GM19468 (cell line): ENCODE measurements around the gene WSB1.
"Not testable (repeated sequence)": the region's sequence is repeated elsewhere in the genome, so short reads cannot be mapped to it uniquely, and the experiment has no call there.

Experiments used
- ATAC-seq: cut with Tn5 transposase; IDR thresholded peaks from one replicate; pipeline ENCODE4 v1.9.1; 2021; ENCODE audit warnings: mild to moderate bottlenecking, moderate library complexity, moderate number of reproducible peaks; ENCODE audit not compliant: unreplicated experiment; ENCODE audit errors: extremely low read depth

The WSB1 gene, protein sequence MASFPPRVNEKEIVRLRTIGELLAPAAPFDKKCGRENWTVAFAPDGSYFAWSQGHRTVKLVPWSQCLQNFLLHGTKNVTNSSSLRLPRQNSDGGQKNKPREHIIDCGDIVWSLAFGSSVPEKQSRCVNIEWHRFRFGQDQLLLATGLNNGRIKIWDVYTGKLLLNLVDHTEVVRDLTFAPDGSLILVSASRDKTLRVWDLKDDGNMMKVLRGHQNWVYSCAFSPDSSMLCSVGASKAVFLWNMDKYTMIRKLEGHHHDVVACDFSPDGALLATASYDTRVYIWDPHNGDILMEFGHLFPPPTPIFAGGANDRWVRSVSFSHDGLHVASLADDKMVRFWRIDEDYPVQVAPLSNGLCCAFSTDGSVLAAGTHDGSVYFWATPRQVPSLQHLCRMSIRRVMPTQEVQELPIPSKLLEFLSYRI

DNA sequence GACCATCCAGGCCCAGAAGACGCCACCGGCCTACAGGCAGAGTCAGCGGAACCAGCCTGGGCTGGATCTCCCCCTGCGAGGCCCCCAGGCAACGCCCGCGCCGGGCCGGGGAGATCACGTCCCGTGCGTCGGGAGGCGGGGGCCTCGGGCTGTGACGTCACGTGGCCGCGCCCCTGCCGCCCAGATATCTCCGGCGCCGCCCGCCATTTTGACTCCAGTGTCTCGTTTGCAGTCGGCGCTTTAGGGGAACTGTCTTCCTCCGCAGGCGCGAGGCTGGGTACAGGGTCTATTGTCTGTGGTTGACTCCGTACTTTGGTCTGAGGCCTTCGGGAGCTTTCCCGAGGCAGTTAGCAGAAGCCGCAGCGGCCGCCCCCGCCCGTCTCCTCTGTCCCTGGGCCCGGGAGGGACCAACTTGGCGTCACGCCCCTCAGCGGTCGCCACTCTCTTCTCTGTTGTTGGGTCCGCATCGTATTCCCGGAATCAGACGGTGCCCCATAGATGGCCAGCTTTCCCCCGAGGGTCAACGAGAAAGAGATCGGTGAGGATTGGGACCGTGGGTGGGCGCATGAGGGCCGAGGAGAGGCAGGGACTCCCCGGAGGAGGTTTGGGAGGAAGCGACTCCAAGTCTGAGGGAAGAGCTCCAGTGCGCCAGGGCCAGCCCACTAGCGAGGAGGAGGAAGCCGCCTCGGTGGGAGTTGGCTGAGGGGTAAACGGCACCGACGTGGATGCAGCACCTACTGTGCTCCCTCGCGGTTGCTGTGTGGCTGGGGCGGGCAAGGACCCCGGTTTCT lies at the start of gene WSB1:
TSS of gene WSB1 (plus strand) at position 217 of the 791 bp plus-strand sequence. CDS start at position 499, 282 bp downstream.
- ATAC-seq: peak; percentile 46

DNA sequence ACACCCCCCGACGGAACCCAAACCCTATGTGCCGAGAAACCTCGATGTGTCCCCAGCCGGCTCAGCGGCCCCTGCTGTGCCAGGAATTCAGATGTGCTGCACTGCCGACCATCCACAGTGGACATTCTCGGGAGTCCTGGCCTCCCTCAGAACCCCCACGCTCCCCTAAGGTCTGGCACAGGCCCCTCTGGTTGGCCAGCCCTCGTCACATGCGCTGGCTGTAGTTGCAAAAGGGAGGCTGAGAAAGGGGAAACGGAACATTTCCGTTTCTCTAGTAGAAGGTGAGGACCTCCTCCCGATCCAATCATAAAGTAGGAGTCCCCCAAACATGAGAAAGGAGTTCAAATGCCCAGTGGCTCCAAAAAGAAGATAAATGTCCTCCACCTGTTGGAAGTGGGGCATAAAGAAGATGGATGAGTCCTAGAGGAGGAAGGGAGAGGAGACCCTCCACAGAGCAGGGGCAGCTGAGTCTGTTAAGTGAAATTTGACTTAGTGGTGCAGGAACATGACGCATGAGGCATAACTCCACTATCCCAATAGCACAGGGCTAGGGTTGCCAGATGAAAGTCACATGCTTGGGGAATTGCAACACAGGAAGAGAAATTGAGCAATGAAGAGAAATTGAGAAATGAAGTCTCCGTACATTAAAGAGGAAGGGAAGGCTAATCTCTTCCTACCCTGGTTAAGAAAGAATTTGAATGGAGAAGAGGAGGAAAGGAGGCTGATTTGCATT lies 49.3 kb upstream of the WSB1 start:
- ATAC-seq: no peak

DNA sequence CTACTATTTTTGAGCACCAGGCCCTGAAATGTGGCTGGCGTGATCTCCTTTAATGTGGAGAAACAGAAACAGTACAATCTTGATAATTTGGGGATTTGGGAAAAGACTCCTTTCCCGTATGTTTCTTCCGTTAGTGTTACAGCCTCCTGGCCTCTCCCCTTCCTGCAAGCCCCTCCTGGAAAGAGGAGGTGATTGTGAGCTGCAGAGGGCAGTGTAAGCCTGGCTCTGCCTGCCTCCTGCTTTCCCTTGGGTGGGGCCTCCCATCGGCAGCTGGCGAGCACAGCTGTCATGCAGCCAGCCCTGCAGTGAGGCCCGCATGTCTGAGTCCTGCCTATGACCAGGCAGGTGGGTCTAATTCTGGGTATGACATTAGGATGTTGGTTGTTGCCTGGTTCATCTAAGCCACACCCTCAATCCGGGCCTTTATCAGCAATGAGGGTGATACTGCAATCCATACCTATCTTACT lies 48.7 kb upstream of the WSB1 start:
- ATAC-seq: peak; percentile 71

DNA sequence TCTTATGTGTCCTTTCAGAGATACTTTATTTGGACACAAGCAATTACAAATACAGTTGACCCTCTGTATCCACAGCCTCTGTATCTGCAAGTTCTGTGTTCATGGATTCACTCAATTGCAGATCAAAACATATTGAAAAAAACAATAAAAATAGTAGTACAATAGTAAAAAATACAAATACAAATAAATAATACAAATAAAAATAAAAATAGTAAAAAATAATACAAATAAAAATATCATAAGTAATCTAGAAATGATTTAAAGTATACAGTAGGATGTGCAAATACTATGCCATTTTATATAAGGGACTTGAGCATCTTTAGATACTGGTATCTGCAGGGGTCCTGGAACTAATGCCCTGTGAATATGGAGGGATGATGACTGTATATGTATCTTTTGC lies 47.4 kb upstream of the WSB1 start:
- no peak for ATAC-seq

DNA sequence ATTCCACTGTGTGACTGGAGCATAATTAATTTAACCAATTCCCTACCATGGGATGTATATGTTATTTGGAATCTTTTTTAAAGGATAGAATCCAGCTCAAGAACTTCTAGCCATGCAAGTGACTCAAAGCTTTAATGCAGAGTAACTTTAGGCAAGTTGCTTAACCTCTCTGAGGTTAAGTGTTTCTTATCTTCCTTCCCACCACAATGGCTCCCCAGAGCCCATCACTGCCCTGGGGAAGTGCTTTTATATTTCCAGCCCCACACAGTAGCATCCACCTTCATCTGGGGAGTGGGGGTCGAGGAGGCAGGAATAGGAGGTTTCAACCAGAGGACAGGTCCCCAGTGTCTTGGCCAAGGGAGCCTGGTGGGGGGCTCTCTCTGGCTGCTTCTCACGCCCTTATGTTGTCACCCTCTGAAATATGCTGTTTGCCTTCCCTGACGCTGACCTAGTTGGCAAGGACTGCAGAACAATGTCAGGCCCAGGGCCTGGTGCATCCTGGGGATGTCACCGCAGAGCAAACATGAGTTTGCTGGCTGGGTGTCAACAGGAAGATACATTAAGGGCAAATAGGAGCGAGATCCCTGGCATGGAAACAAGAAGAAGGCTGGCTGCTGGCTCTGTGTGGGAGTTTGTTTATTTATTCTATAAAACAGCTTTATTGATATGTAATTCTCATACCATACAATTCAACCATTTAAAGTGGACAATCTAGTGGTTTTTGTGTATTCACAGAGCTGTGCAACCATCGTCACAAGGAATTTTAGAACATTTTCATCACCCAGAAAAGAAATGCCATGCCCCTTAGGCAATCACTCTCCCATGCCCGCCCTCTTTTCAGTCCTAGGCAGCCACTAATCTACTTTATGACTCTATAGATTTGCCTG lies 46.6 kb upstream of the WSB1 start:
- ATAC-seq: no peak

DNA sequence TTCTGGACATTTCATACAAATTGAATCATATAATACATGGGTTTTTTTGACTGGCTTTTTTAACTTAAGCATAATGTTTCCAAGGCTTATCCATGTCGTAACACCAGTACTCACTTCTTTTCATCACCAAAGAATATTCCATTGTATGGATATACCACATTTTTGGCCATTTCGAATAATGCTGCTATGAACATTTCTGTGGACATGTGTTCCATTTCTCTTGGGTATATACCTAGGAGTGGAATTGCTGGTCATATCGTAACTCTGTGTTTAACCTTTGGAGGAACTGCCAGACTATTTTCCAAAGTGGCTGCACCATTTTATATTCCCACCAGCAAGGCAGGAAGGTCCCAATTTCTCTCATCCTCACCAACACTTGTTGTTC lies 46.0 kb upstream of the WSB1 start:
- ATAC-seq: no peak

DNA sequence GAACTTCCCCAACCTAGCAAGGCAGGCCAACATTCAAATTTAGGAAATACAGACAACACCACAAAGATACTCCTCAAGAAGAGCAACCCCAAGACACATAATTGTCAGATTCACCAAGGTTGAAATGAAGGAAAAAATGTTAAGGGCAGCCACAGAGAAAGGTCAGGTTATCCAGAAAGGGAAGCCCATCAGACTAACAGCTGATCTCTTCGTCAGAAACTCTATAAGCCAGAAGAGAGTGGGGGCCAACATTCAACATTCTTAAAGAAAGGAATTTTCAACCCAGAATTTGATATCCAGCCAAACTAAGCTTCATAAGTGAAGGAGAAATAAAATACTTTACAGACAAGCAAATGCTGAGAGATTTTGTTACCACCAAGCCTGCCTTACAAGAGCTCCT lies 43.1 kb upstream of the WSB1 start:
- not testable (repeated sequence) for ATAC-seq

DNA sequence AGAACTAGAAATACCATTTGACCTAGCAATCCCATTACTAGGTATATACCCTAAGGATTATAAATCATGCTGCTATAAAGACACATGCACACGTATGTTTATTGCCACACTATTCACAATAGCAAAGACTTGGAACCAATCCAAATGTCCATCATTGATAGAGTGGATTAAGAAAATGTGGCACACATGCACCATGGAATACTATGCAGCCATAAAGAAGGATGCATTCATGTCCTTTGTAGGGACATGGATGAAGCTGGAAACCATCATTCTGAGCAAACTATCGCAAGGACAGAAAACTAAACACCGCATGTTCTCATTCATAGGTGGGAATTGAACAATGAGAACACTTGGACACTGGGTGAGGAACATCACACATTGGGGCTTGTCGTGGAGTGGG lies 39.1 kb upstream of the WSB1 start:
- not testable (repeated sequence) for ATAC-seq

DNA sequence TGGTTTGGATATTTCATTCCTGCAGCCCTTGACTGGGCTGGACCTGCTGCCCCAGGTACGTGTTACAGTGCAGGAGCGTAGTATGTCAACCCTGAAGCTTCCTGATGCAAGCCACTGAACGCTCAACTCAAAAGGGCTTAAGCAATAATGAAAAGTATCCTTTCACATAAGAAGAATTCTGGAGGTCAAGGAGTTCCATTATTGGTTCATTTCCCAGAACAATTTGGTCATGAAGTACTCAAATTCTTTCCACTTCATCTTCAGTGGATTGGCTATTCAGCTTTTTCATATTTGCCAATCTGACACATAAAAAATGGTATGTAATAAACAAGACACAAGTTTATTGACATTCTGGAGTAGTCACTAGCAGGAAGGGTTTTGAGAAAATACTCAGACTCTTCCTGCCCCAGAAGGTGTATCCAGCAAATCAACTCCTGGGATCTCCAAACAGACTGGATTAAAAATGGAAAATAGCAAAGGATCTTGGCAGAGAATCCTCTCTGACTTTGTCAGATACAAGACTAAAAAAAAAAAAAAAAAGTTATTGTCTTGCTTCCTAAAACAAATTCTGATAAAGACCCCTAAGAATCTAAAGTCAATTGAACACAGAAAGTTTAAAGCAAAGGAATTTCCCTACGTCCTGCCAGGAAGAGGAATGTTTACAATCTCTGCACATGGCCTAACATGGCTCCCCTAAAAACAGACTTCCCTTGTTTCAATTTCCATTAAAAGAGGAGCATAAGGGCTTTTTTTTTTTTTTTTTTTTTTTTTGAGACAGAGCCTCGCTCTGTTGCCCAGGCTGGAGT lies 37.5 kb upstream of the WSB1 start:
- ATAC-seq: no peak

DNA sequence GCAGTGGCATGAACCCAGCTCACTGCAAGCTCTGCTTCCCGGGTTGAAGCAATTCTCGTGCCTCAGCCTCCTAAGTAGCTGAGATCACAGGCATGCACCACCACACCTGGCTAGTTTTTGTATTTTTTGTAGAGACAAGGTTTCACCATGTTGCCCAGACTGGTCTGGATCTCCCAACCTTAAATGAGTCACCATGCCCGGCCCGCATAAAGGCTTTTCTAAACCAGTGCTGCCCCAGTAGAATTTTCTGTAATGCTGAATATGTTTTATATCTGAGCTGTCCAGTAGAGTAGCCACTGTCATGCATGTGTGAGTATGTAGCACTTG lies 36.9 kb upstream of the WSB1 start:
- ATAC-seq: no peak

DNA sequence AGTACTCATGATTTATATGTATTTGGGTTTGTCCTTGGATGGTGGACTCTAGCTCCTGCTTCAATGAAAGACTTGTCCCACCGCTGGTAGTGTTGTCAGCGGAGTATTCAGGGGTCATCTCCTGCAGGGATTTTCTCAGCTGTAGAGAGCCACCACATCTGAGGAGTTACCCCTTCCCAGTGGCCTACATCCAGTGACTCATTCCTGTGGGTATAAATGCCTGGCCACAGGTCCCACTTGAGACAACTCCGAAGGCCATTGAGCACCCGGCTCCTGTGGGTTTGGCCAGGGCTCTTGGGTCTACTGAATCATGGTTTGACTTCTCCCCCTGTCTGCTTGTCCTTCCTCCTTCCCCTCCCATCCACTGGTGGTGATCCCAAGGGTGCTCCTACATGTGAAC lies 34.6 kb upstream of the WSB1 start:
- ATAC-seq: no peak

DNA sequence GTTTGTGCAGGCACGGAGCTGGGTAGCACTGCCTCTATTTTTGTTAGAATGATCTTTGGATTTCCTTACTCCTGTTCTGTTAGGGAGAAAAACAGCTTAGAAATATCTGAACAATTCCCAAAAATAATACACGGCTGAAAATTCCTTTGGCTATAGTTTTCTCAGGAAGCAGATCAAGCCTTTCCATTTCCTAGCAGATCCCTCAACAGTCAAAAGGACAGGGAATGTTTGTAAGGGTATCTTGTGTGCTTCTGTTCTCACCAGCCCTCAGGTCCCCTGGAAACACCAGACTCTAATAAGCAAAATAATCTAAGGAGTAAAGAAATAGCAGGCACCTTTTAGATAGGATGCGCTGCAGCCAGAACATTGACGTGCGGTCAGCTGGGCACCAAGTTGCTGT lies 30.5 kb upstream of the WSB1 start:
- ATAC-seq: no peak

DNA sequence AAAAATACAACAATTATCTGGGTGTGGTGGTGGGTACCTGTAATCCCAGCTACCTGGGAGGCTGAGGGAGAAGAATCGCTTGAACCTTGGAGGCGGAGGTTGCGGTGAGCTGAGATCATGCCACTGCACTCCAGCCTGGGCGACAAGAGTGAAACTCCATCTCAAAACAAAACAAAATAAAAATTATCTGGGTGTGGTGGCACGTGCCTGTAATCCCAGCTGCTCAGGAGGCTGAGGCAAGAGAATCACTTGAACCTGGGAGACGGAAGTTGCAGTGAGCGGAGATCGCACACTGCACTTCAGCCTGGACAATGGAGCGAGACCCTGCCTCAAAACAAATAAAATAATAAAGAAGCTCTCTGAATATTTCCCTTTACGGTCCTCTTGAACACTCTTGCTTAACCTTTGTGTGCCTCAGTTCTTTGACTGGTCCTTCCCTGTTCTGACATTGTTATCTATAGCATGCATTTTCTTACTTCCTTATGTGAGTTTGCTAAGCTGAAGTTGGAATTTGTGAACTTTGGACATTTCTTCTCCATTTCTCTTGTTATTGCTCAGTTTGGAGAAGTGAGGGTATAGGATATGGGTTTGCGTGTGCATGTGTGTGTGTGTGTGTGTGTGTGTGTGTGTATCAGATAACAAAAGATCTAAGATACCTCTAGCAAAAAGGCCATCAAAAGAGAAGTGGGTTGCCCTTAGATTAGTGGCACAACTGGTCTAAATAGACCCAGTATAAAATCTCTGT lies 29.7 kb upstream of the WSB1 start:
- ATAC-seq: no peak

DNA sequence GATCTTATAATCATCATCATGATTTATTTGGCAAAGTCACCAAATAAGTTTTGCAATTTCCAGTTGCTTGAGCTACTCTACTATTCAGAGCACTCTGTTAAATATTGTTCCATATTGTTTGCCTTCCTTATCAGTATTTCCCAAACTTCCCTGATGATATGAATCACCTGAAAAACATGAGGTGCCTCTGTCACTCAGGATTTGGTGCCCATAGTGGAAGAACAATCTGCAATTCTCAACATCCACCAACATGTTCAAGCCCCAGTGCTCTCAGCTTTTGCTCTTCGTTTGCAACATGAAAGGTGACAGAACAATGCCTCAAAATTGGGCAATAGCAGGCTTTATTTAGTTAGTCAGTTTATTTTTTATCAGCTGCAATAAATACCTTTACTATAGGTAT lies 28.6 kb upstream of the WSB1 start:
- no peak for ATAC-seq

DNA sequence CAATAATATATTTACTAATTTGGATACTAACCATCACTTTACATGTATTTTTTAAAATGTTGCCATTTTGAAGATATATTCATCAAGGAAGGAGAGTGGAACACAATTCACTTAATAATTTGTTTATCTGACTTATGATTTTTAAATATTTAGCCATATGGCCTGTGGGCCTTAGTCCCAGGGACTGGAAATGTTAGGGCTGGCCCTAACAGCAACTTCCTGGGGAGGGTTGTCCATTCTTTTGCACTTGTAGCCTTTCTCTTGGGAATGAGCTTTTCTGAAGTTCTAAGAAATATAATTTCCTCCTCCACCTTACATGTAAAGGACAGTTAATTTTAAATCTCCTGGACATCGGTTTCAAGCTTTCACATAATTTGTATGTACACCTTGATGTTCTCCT lies 27.7 kb upstream of the WSB1 start:
- ATAC-seq: no peak

DNA sequence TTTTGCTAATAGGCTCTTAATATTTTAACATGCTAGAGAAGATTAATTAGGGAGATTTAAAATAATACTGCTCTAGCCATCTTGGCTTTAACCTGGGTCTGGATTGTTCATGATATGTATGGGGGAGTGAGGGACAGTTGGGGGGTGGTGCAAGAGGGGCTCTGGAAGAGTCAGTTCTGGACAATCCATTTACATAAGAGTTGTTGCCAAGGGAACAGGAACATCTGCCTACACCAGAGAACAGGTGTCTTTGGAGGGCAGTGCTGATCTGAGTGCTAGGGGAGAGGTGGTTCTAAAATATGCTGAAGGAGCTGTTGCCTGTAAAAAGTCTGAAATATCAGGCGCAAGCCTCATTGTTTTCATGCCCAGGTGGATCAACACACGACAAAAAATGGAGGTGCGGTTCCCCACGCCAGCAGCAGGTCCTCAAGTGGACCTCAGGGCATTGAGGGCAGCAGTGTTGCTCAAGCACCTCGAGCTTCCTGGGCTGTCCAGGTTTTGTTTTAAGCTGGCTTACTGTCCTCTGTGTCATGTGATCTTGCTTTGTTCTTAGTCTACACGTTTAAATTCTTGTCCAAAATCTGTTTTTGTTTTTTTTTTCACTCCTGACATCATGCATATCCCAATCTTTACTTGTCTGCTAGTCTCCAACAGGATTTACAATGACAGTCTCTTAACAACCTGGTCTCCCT lies 25.4 kb upstream of the WSB1 start:
- ATAC-seq: no peak

DNA sequence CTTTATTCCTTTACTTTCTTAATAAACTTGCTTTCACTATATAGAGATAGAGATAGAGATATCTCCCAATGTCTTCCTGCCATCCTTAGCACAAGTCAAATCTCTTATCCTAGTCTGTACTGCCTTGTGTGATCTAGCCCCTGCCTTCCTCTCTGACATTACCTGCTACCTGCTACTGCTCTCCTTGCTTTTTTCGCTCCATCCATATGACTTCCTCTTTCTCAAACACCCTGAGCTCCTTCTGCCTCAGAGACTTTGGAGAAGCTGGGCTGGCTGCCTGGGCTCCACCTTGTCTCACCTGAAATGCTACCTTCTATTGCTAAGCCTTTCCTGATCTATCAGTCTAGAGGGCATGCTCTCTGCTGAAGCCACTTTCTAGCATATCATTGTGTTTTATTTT lies 24.7 kb upstream of the WSB1 start:
- no peak for ATAC-seq

DNA sequence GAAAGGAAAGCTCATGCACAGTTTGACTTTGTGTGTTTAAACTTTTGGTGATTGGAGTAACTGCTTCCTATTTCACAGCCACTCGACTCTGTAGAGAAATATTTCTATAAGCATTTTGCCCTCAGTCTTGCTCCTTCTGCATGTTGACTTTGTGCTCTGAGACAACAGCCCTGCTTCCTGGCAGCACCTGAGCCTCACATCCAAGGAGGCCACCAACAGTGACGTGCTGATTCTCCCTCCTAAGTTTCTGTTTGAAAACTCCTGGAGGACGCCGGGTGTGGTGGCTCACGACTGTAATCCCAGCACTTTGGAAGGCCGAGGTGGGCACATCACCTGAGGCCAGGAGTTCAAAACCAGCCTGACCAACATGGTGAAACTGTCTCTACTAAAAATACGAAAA lies 23.9 kb upstream of the WSB1 start:
- ATAC-seq: no peak
